ENCODE measurements around the gene NDUFAB1.

DNA sequence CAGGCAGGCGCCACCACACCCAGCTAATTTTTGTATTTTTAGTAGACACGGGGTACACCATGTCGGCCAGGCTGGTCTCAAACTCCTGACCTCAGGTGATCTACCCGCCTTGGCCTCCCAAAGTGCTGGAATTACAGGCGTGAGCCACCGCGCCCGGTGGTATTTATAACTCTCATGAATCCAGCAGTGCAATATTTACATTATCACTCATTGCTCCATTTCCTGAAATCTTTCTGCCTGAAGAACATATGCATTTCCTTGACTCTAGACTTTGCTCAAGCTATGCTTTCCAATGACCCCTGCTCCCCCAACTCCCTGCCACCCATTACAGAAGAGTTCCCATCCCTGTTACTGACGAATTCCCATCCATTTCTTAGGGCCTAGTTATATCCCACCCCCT is 19.7 kb upstream of the NDUFAB1 start:
- TF ChIP-seq POLR2AphosphoS5 (IDR thresholded peaks at IDR 0.05; ENCODE audit: low read depth, low read length) = no peak
- TF ChIP-seq, protein P1, sequence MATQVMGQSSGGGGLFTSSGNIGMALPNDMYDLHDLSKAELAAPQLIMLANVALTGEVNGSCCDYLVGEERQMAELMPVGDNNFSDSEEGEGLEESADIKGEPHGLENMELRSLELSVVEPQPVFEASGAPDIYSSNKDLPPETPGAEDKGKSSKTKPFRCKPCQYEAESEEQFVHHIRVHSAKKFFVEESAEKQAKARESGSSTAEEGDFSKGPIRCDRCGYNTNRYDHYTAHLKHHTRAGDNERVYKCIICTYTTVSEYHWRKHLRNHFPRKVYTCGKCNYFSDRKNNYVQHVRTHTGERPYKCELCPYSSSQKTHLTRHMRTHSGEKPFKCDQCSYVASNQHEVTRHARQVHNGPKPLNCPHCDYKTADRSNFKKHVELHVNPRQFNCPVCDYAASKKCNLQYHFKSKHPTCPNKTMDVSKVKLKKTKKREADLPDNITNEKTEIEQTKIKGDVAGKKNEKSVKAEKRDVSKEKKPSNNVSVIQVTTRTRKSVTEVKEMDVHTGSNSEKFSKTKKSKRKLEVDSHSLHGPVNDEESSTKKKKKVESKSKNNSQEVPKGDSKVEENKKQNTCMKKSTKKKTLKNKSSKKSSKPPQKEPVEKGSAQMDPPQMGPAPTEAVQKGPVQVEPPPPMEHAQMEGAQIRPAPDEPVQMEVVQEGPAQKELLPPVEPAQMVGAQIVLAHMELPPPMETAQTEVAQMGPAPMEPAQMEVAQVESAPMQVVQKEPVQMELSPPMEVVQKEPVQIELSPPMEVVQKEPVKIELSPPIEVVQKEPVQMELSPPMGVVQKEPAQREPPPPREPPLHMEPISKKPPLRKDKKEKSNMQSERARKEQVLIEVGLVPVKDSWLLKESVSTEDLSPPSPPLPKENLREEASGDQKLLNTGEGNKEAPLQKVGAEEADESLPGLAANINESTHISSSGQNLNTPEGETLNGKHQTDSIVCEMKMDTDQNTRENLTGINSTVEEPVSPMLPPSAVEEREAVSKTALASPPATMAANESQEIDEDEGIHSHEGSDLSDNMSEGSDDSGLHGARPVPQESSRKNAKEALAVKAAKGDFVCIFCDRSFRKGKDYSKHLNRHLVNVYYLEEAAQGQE (IDR thresholded peaks at IDR 0.05; ENCODE audit: insufficient read depth in 1 of 2, low read depth in 2 of 2, low read length in 2 of 2) = no peak
